Testis (tissue), 3 donors: ENCODE measurements around the gene RASAL2. TPM values are rescaled to one million over a fixed set of nuclear protein-coding genes. Genes with fewer than 3 reads are reported as not detected.

Experiments used
- DNase-seq: peaks from one replicate; pipeline ENCODE4 v3.0.0-alpha.2; 2019
- H3K27ac ChIP-seq, 2 donors: fragments of 200-600 bp; sonication (generic); one replicate each; pipeline ENCODE4 v1.5.1; 2019
- H3K27me3 ChIP-seq: fragments of 200-600 bp; sonication (generic); one replicate; pipeline ENCODE4 v1.5.1; 2019
- H3K36me3 ChIP-seq: fragments of 200-600 bp; sonication (generic); one replicate; pipeline ENCODE4 v1.5.1; 2017; ENCODE audit warnings: low read depth; ENCODE audit errors: missing control alignments
- H3K4me1 ChIP-seq: fragments of 200-600 bp; sonication (generic); one replicate; pipeline ENCODE4 v1.5.1; 2019
- H3K4me3 ChIP-seq, 2 donors: fragments of 200-600 bp; sonication (generic); one replicate each; pipeline ENCODE4 v1.5.1; 2017 to 2019
- H3K9me3 ChIP-seq: fragments of 200-600 bp; sonication (generic); one replicate; pipeline ENCODE4 v1.5.1; 2017
- CTCF ChIP-seq, 3 experiments: fragments of 450-650 bp in 2 of 3; fragments of 200-600 bp in 1 of 3; sonication (generic) in 1 of 3; IDR thresholded peaks; one replicate each; pipeline ENCODE4 v1.5.1; 2016 to 2019; ENCODE audit warnings: antibody characterized with exemption in 3 of 3, mild to moderate bottlenecking in 2 of 3, moderate library complexity in 1 of 3
- POLR2A ChIP-seq: fragments of 450-650 bp; IDR thresholded peaks from one replicate; pipeline ENCODE4 v1.6.1; 2017; ENCODE audit warnings: antibody characterized with exemption, mild to moderate bottlenecking, moderate library complexity
- WGBS, 2 donors: methylation state at CpG; one replicate each; pipeline ENCODE4 v1.1.5; 2018; 5-methylcytosine and 5-hydroxymethylcytosine counted together
- intact Hi-C: fragments of 100-400 bp; cut with DNase I; formaldehyde crosslinking; loops from one replicate; pipeline ENCODE4 v1.15.1; 2023; ENCODE audit warnings: low total_unique reads
- polyA plus RNA-seq: library from polyadenylated mRNA; stranded (reverse); fragments of 350-450 nt; fragmentation: Illumina TruSeq; extraction: RNeasy Lipid Tissue Mini Kit (QIAGEN cat#74804); gene quantifications from one replicate; pipeline ENCODE4 v1.2.3, GENCODE V29; 2014; ENCODE audit warnings: low read depth, low replicate concordance; ENCODE audit not compliant: insufficient read depth
- total RNA-seq, 2 donors: library from RNA; depleted of rRNA; stranded (reverse); fragments of >200 nt; gene quantifications; one replicate each; pipeline ENCODE4 v1.2.3, GENCODE V29; 2016

The RASAL2 gene
- total and polyA plus RNA-seq, 3 donors from 2014 or later: 25.9 to 41.7 (median 39.6) TPM

- H3K36me3 ChIP-seq: no peaks in the 10 kb centered on the region
- intact Hi-C loops: no loop called here
- TF ChIP-seq CTCF (IDR thresholded peaks at IDR 0.05) (no peak), POLR2A (no peak)
- DNase-seq: no peak
- no peak overlapping the region for H3K4me3 ChIP-seq
- no peaks in the 10 kb centered on the region for H3K9me3 ChIP-seq
- H3K4me1 ChIP-seq: no peaks in the 10 kb centered on the region
- H3K27me3 ChIP-seq: no peaks in the 10 kb centered on the region
- 63 to 70% methylated on average over 1 of the region's 1 CpG for WGBS, 2 donors
- no peak overlapping the region for H3K27ac ChIP-seq
Measured at GRCh38 chr1:178165196-178165595, 71.3 kb downstream of the RASAL2 start.

- intact Hi-C loops: no loop called here
- Histone ChIP-seq H3K4me1 (no peaks in the 10 kb centered on the region), H3K9me3 (no peaks in the 10 kb centered on the region), H3K36me3 (no peaks in the 10 kb centered on the region), H3K27me3 (no peaks in the 10 kb centered on the region), H3K4me3 (no peak overlapping the region), H3K27ac (no peak overlapping the region)
- TF ChIP-seq CTCF (IDR thresholded peaks at IDR 0.05) (no peak), POLR2A (no peak)
- no peak for DNase-seq
- WGBS, 2 donors: 70 to 79% methylated on average over 1 of the region's 1 CpG
Measured at GRCh38 chr1:178166429-178167024, 72.6 kb downstream of the RASAL2 start.

GRCh38 chr1:178168536-178168935, 74.6 kb downstream of the RASAL2 start:
- H3K9me3 ChIP-seq: no peaks in the 10 kb centered on the region
- no peak for DNase-seq
- no peak overlapping the region for H3K4me3 ChIP-seq
- no peaks in the 10 kb centered on the region for H3K27me3 ChIP-seq
- intact Hi-C loops: no loop called here
- no peaks in the 10 kb centered on the region for H3K36me3 ChIP-seq
- H3K27ac ChIP-seq: no peak overlapping the region
- WGBS, 2 donors: 92 to 98% methylated on average over 2 of the region's 2 CpGs
- no peak for TF ChIP-seq CTCF (IDR thresholded peaks at IDR 0.05)
- TF ChIP-seq POLR2A: no peak
- no peaks in the 10 kb centered on the region for H3K4me1 ChIP-seq

- Histone ChIP-seq H3K27ac (no peak overlapping the region), H3K27me3 (no peaks in the 10 kb centered on the region), H3K36me3 (no peaks in the 10 kb centered on the region), H3K9me3 (no peaks in the 10 kb centered on the region), H3K4me3 (no peak overlapping the region), H3K4me1 (no peaks in the 10 kb centered on the region)
- DNase-seq: no peak
- 88 to 100% methylated on average over 1 of the region's 1 CpG for WGBS, 2 donors
- intact Hi-C loops: no loop called here
- TF ChIP-seq POLR2A (no peak), CTCF (IDR thresholded peaks at IDR 0.05) (no peak)
Measured at GRCh38 chr1:178169649-178170048, 75.7 kb downstream of the RASAL2 start.

- Histone ChIP-seq H3K27ac (no peak overlapping the region), H3K36me3 (no peaks in the 10 kb centered on the region), H3K4me1 (no peaks in the 10 kb centered on the region), H3K4me3 (no peak overlapping the region), H3K9me3 (no peaks in the 10 kb centered on the region), H3K27me3 (no peaks in the 10 kb centered on the region)
- TF ChIP-seq CTCF (IDR thresholded peaks at IDR 0.05): no peak
- TF ChIP-seq POLR2A: no peak
- intact Hi-C loops: no loop called here
- DNase-seq: no peak
- WGBS, 2 donors: 80 to 91% methylated on average over 3 of the region's 3 CpGs
Measured at GRCh38 chr1:178172939-178173338, 79.0 kb downstream of the RASAL2 start.
